ENCODE data around the gene EMP3.
"Not testable (repeated sequence)": the region's sequence is repeated elsewhere in the genome, so short reads cannot be mapped to it uniquely, and the experiment has no call there.

EMP3 gene

DNA sequence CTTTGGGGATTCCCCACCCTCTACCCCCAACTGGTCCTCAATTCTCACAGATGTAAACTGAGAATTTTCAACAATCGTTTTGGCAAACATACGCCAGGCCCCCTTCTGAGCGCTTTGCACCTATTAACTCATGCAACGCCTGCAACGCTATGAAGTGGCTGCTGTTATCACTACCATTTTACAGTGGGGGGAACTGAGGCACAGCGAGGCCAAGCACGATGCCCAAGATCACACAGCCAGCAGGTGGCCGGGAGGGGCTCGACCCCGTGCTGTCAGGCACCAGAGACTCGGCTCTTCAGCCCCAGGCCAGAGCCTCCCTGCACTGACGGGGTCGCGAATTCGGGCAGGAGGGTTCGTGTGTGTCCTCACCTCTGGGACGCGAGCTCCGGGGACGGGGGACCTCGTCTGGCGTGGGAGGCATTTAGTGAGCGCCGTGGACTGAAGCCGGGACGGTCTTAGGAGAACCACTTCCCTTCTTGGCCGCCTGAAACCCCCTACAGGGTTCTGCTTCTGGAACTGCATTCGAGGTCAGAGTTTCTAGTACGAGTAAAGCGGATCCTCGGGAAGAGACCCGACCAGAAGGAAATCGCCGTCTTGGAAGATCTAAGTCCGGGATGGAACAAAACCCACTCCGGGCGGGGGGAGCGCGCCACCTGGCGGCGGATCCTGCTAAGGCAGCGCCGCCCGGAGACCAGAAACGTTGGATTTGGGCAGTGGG lies 34.4 kb upstream of the EMP3 start:
- Histone ChIP-seq H3K79me2 (ENCODE audit: insufficient read depth, low read length) (no peaks in the 10 kb centered on the region), H2AFZ (ENCODE audit: low read depth, low read length) (peak overlapping the region; percentile 60), H3K27me3 (ENCODE audit: insufficient read depth, low read length, poor library complexity) (peaks cover 2% of the 10 kb centered on the region), H3K4me2 (ENCODE audit: insufficient read depth, low read length) (peak overlapping the region; percentile 51), H3K9me3 (ENCODE audit: insufficient read depth, low read length, severe bottlenecking) (no peaks in the 10 kb centered on the region), H3K27ac (ENCODE audit: low read length) (no peak overlapping the region), H3K4me3 (ENCODE audit: low read depth in 1 of 2, low read length in 2 of 2) (no peak overlapping the region), H3K36me3 (ENCODE audit: insufficient read depth, low read length) (no peaks in the 10 kb centered on the region), H4K20me1 (ENCODE audit: insufficient read depth, low read length) (no peaks in the 10 kb centered on the region), H3K9ac (ENCODE audit: low read depth, low read length) (no peak overlapping the region; the same call in 1 of the 2 replicates), H3K4me1 (ENCODE audit: insufficient read depth, low read length) (peaks cover 6% of the 10 kb centered on the region)
- peak; percentile 51 for DNase-seq
- TF ChIP-seq, protein P1, sequence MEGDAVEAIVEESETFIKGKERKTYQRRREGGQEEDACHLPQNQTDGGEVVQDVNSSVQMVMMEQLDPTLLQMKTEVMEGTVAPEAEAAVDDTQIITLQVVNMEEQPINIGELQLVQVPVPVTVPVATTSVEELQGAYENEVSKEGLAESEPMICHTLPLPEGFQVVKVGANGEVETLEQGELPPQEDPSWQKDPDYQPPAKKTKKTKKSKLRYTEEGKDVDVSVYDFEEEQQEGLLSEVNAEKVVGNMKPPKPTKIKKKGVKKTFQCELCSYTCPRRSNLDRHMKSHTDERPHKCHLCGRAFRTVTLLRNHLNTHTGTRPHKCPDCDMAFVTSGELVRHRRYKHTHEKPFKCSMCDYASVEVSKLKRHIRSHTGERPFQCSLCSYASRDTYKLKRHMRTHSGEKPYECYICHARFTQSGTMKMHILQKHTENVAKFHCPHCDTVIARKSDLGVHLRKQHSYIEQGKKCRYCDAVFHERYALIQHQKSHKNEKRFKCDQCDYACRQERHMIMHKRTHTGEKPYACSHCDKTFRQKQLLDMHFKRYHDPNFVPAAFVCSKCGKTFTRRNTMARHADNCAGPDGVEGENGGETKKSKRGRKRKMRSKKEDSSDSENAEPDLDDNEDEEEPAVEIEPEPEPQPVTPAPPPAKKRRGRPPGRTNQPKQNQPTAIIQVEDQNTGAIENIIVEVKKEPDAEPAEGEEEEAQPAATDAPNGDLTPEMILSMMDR (IDR thresholded peaks at IDR 0.05; ENCODE audit: borderline replicate concordance, extremely low read depth, low read length, poor library complexity, severe bottlenecking), result peak; percentile 95
- no peak for TF ChIP-seq EZH2 (IDR thresholded peaks at IDR 0.05; ENCODE audit: borderline replicate concordance, low read depth, low read length, severe bottlenecking)
- peak; percentile 63 for ATAC-seq (ENCODE audit: insufficient read depth, low read depth)

- H3K36me3 ChIP-seq (ENCODE audit: insufficient read depth, low read length); H3K4me3 ChIP-seq (ENCODE audit: low read depth in 1 of 2, low read length in 2 of 2); H3K79me2 ChIP-seq (ENCODE audit: insufficient read depth, low read length); H3K9ac ChIP-seq (ENCODE audit: low read depth, low read length); H3K27me3 ChIP-seq (ENCODE audit: insufficient read depth, low read length, poor library complexity); H3K27ac ChIP-seq (ENCODE audit: low read length); DNase-seq; H4K20me1 ChIP-seq (ENCODE audit: insufficient read depth, low read length); H3K9me3 ChIP-seq (ENCODE audit: insufficient read depth, low read length, severe bottlenecking); H3K4me1 ChIP-seq (ENCODE audit: insufficient read depth, low read length); H2AFZ ChIP-seq (ENCODE audit: low read depth, low read length); ATAC-seq (ENCODE audit: insufficient read depth, low read depth): not testable (repeated sequence)
- H3K4me2 ChIP-seq (ENCODE audit: insufficient read depth, low read length), result peak overlapping the region; percentile 51
Measured at GRCh38 chr19:48291489-48291815, 33.9 kb upstream of the EMP3 start.

- no peaks in the 10 kb centered on the region for H4K20me1 ChIP-seq (ENCODE audit: insufficient read depth, low read length)
- DNase-seq, result no peak
- no peak overlapping the region for H2AFZ ChIP-seq (ENCODE audit: low read depth, low read length)
- H3K27me3 ChIP-seq (ENCODE audit: insufficient read depth, low read length, poor library complexity), result no peaks in the 10 kb centered on the region
- no peak overlapping the region for H3K4me2 ChIP-seq (ENCODE audit: insufficient read depth, low read length)
- H3K4me1 ChIP-seq (ENCODE audit: insufficient read depth, low read length), result peaks cover 6% of the 10 kb centered on the region
- ATAC-seq (ENCODE audit: insufficient read depth, low read depth), result no peak
- no peak overlapping the region for H3K27ac ChIP-seq (ENCODE audit: low read length)
- no peaks in the 10 kb centered on the region for H3K36me3 ChIP-seq (ENCODE audit: insufficient read depth, low read length)
- H3K9me3 ChIP-seq (ENCODE audit: insufficient read depth, low read length, severe bottlenecking), result no peaks in the 10 kb centered on the region
- no peaks in the 10 kb centered on the region for H3K79me2 ChIP-seq (ENCODE audit: insufficient read depth, low read length)
- no peak overlapping the region for H3K9ac ChIP-seq (ENCODE audit: low read depth, low read length)
- no peak overlapping the region for H3K4me3 ChIP-seq (ENCODE audit: low read depth in 1 of 2, low read length in 2 of 2)
- TF ChIP-seq EZH2 (IDR thresholded peaks at IDR 0.05; ENCODE audit: borderline replicate concordance, low read depth, low read length, severe bottlenecking), result no peak
- TF ChIP-seq, protein P1 (IDR thresholded peaks at IDR 0.05; ENCODE audit: borderline replicate concordance, extremely low read depth, low read length, poor library complexity, severe bottlenecking), result no peak
Measured at GRCh38 chr19:48292798-48293197, 32.6 kb upstream of the EMP3 start.

DNA sequence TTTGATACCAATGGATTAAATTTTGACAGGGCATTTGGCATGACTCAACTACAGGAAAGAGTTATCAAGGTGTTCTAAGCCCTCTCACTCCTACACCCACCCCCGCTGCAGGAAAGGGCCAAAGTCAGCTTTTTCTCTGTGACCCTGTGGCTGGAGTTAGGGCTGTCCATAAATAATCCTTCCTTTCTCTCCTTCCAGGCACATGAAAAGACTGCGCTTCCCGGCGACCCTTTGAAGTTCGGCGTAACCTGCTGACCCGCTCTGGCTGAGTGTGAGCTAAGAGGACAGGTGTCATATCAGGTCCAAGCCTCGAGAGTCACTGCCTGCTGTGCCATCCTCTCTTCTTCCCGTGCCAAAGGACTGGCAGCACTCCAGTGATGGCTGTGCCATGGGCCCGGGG lies 29.9 kb upstream of the EMP3 start:
- no peak for DNase-seq
- no peak overlapping the region for H2AFZ ChIP-seq (ENCODE audit: low read depth, low read length)
- no peaks in the 10 kb centered on the region for H3K79me2 ChIP-seq (ENCODE audit: insufficient read depth, low read length)
- no peak overlapping the region for H3K9ac ChIP-seq (ENCODE audit: low read depth, low read length)
- H3K27me3 ChIP-seq (ENCODE audit: insufficient read depth, low read length, poor library complexity), result no peaks in the 10 kb centered on the region
- H3K9me3 ChIP-seq (ENCODE audit: insufficient read depth, low read length, severe bottlenecking), result no peaks in the 10 kb centered on the region
- H3K4me3 ChIP-seq (ENCODE audit: low read depth in 1 of 2, low read length in 2 of 2), result no peak overlapping the region
- no peak for ATAC-seq (ENCODE audit: insufficient read depth, low read depth)
- no peaks in the 10 kb centered on the region for H3K36me3 ChIP-seq (ENCODE audit: insufficient read depth, low read length)
- H3K4me1 ChIP-seq (ENCODE audit: insufficient read depth, low read length), result peaks cover 6% of the 10 kb centered on the region
- H3K4me2 ChIP-seq (ENCODE audit: insufficient read depth, low read length), result no peak overlapping the region
- TF ChIP-seq EZH2 (IDR thresholded peaks at IDR 0.05; ENCODE audit: borderline replicate concordance, low read depth, low read length, severe bottlenecking), result no peak
- TF ChIP-seq, protein P1 (IDR thresholded peaks at IDR 0.05; ENCODE audit: borderline replicate concordance, extremely low read depth, low read length, poor library complexity, severe bottlenecking), result no peak
- H4K20me1 ChIP-seq (ENCODE audit: insufficient read depth, low read length), result no peaks in the 10 kb centered on the region
- H3K27ac ChIP-seq (ENCODE audit: low read length), result no peak overlapping the region
